Fibroblast of upper back skin (primary cell): Measurements from ENCODE around the gene AK8.

Source experiments
- DNase-seq: peaks from one replicate; pipeline ENCODE4 v3.0.0-alpha.2; 2013

The AK8 gene

GRCh38 chr9:132769906-132770769, 107.9 kb downstream of the AK8 start:
- peak; percentile 59 for DNase-seq

GRCh38 chr9:132768932-132769905, 108.9 kb downstream of the AK8 start:
- peak; percentile 62 for DNase-seq

- no peak for DNase-seq
These were observed 114.5 kb downstream of the AK8 start for GRCh38 chr9:132763574-132763973.

GRCh38 chr9:132762896-132763295, 115.2 kb downstream of the AK8 start:
- DNase-seq = no peak

GRCh38 chr9:132761602-132762001, 116.5 kb downstream of the AK8 start:
- DNase-seq = no peak

GRCh38 chr9:132760057-132760456, 118.0 kb downstream of the AK8 start:
- DNase-seq = no peak

- no peak for DNase-seq
These were observed 121.1 kb downstream of the AK8 start for GRCh38 chr9:132757016-132757415.

- DNase-seq = no peak
These were observed 121.8 kb downstream of the AK8 start for GRCh38 chr9:132756214-132756845.

- DNase-seq = no peak
These were observed 123.0 kb downstream of the AK8 start for GRCh38 chr9:132755096-132755495.

- DNase-seq = no peak
These were observed 123.8 kb downstream of the AK8 start for GRCh38 chr9:132754236-132754635.

- no peak for DNase-seq
These were observed 124.5 kb downstream of the AK8 start for GRCh38 chr9:132753593-132753880.

- no peak for DNase-seq
These were observed 125.0 kb downstream of the AK8 start for GRCh38 chr9:132752877-132753592.

GRCh38 chr9:132750668-132751067, 127.4 kb downstream of the AK8 start:
- no peak for DNase-seq

- no peak for DNase-seq
These were observed 128.8 kb downstream of the AK8 start for GRCh38 chr9:132749306-132749705.

GRCh38 chr9:132748450-132748849, 129.6 kb downstream of the AK8 start:
- DNase-seq = no peak

GRCh38 chr9:132745756-132746709, 132.1 kb downstream of the AK8 start:
- DNase-seq = no peak

- no peak for DNase-seq
These were observed 133.0 kb downstream of the AK8 start for GRCh38 chr9:132744881-132745755.

- no peak for DNase-seq
These were observed 134.1 kb downstream of the AK8 start for GRCh38 chr9:132743931-132744479.

GRCh38 chr9:132742821-132743311, 135.2 kb downstream of the AK8 start:
- DNase-seq = no peak
